ENCODE measurements around the gene HSD17B1.
A peak's percentile ranks its signal among the peaks of the same experiment; 100 is the strongest.

Gene HSD17B1

DNA sequence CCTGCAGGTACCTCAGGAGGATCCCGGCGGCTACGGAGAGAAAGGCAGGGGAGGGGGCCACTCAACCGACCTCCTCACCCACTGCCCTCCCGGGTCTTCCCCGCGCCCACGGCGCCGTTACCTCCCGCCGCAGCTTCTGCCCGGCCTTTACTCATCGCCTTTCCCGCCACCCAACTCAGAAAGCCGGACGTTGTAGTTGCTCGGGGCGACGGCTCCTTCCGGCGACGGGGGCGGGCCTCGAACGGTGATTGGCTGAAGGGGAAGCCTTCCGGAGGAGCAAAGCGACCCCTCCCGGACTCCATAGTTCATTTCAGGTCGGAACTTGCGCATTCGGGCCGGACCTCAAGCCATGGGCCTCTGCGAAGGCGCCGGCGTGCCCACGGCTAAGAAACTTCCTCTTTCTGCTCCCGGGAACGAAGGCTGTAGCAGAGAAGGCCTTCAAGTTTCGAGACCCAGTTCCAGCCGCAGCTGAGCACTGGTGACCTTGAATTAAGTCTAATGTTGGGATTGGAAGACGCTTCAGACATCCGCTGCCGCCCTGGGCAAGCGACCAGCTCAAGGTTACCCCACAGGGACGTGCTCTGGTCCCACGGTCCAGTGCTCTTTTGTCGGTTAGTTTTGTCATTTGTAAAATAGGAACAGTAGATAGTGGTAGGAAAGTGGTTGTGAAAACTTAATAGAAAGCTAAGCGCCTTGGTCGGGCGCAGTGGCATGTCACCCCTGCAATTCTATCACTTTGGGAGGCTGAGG, 25.0 kb downstream of the HSD17B1 start, which contains the start of gene PSMC3IP:
Gene PSMC3IP, minus strand, starts transcription at position 198 of the 750 bp plus-strand sequence. Its CDS starts 43 bp downstream, at position 155.
- Mint-ChIP-seq H3K27me3 (no peaks in the 10 kb centered on the region), H3K9me3 (no peaks in the 10 kb centered on the region), H3K27ac (peak within 1 kb of the TSS; percentile 99), H3K36me3 (peaks cover 56 to 67% of the 10 kb centered on the region in 2 donors), H3K4me1 (peaks cover 36 to 74% of the 10 kb centered on the region in 2 donors), H3K4me3 (peak within 1 kb of the TSS; percentile 90 to 97)
- ATAC-seq (replicated peaks) = peak; percentile 83 to 84
- DNase-seq = peak; percentile 94

DNA sequence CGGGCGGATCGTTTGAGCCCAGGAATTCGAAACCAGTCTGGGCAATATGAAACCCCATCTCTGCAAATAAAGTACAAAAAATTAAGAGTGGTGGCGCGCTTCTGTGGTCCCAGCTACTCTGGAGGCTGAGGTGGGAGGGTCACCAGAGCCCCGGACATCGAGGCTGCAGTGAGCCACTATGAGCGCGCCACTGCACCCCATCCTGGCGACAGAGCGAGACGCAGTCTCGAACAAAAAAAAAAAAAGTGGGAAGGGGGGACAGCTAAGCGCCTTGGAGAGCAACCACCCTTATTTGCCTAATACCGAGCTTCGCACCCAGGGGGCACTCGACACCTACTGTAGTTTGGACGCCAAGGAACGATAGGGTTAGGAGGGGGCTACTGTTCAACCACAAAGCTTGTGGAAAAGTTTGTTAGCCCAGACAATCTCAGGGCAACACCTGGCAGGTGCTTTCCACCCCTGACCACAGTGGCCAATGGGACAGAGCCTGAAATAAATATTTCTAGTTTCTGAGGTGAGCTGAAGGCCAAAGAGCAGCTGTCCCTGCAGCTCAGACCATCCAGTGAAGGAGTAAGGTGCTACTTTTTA, 25.7 kb downstream of the HSD17B1 start:
- H3K4me1 Mint-ChIP-seq = peaks cover 34 to 74% of the 10 kb centered on the region in 2 donors
- H3K36me3 Mint-ChIP-seq = peaks cover 56 to 67% of the 10 kb centered on the region in 2 donors
- ATAC-seq (replicated peaks) (peak; percentile 63 to 69), DNase-seq (peak; percentile 79)
- no peaks in the 10 kb centered on the region for H3K9me3 Mint-ChIP-seq
- H3K4me3 Mint-ChIP-seq = peak overlapping the region; percentile 90 to 97
- no peaks in the 10 kb centered on the region for H3K27me3 Mint-ChIP-seq
- H3K27ac Mint-ChIP-seq = peak overlapping the region; percentile 99

DNA sequence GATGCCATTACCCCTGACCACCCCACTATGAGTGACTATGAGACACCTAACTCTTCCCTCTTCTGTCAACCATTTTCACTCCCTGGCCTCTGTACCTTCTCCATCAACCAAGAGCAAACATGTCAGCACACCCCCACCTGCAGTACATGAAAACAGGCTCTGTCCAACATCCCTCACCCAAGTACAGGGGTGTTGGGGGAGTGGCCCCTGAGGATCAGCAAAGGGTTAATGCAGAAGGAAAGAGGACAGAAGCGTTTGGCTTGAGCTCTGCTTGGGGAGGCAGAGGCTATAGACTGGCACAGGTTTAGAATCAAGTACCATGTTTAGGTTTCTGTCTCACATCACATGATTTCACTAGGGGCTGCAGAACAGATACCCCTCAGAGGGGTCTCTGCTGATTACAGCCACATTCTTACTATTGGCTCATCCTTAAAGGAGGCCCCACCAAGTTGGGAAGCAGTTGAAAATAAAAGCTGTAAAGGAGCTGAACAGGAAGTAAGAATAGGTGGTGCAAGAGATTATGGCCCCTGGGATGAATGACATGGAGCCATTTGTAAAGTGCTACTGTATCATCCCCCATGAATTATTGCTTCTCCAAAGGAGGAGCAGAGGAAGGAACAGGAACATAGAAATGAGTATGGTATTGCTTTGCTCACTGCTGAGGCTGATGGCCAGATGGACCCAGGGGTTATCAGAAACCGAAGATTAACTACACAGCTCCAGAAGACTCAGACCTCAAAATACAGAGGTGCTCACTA, 27.2 kb downstream of the HSD17B1 start:
- Mint-ChIP-seq H3K4me3 (peak overlapping the region; percentile 44 to 65), H3K4me1 (peaks cover 29 to 60% of the 10 kb centered on the region in 2 donors), H3K27ac (peak overlapping the region; percentile 82), H3K9me3 (no peaks in the 10 kb centered on the region), H3K27me3 (no peaks in the 10 kb centered on the region), H3K36me3 (peaks cover 45 to 63% of the 10 kb centered on the region in 2 donors)
- DNase-seq (no peak), ATAC-seq (replicated peaks) (no peak)

DNA sequence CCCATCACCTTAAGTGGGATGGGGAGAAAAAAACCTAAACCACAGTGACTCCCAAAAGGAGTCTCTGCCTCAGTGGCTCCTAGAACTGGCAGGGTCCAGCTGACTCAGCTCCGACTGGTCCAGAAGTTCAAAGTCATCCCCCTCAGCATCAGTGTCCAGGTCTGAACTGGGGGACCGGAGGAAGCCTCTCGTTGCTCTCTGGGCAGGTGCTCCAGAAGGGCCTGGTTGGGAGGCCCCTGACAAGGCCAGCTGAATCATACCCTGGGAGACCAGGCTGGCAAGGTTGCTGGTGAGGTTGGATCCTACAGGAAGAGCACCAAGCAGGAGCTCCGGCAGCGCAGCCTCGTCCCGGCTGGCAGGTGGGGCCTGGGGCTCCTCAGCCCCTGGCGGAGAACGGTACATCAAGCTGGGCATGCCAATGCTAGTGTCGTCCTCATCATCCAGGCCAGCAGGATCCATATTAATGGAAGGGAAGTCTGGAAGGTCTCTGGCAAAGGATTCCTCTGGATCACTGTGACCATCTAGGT, 29.1 kb downstream of the HSD17B1 start:
- Mint-ChIP-seq H3K27ac (no peak overlapping the region), H3K27me3 (no peaks in the 10 kb centered on the region), H3K36me3 (peaks cover 39 to 60% of the 10 kb centered on the region in 2 donors), H3K4me1 (peaks cover 28 to 54% of the 10 kb centered on the region in 2 donors), H3K4me3 (no peak overlapping the region), H3K9me3 (no peaks in the 10 kb centered on the region)
- no peak for ATAC-seq (replicated peaks)
- no peak for DNase-seq

DNA sequence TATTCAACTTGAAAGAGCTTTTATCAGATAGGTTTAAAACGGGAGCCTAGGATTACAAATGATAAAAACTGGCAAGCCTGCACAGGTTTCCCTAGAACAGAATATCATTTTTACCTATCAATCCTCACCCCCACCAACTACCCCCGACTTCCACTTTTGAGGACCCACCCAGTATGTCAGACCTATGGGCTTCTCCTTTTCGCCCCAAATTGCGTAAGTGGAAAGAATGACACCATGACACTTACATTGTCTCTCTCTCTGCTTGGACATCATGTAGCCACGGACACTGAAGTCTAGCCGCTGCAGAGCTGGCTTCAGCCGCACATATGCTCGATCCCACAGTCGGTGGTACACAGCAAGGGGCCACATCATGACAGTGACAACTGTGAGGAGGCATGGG, 32.2 kb downstream of the HSD17B1 start:
- Mint-ChIP-seq H3K4me3 (no peak overlapping the region), H3K4me1 (peaks cover 20 to 32% of the 10 kb centered on the region in 2 donors), H3K27ac (no peak overlapping the region), H3K36me3 (peaks cover 43 to 69% of the 10 kb centered on the region in 2 donors), H3K27me3 (no peaks in the 10 kb centered on the region), H3K9me3 (no peaks in the 10 kb centered on the region)
- no peak for DNase-seq
- ATAC-seq (replicated peaks) = no peak

DNA sequence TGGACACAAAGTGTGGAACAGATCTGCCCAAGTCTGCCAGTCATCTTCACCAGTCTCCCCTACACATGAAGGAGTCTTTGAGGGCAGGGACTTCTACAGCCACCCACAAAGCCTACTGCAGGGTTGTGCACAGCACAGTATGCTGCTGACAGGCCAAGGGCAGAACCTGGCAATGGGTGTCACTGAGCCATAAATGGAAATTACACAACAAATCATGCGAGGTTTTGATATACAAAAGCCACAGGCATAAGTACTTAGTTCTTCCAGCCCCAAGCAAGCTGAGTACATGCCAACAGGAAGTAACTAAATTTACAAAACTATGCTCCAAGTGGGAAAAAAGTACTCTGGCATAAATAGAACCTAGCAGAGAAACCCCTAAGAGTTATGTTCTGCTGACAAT, 32.6 kb downstream of the HSD17B1 start:
- ATAC-seq (replicated peaks) = no peak
- Mint-ChIP-seq H3K27me3 (no peaks in the 10 kb centered on the region), H3K27ac (peak overlapping the region; percentile 59), H3K9me3 (no peaks in the 10 kb centered on the region), H3K4me1 (peaks cover 20 to 31% of the 10 kb centered on the region in 2 donors), H3K36me3 (peaks cover 46 to 73% of the 10 kb centered on the region in 2 donors), H3K4me3 (no peak overlapping the region)
- DNase-seq = no peak

DNA sequence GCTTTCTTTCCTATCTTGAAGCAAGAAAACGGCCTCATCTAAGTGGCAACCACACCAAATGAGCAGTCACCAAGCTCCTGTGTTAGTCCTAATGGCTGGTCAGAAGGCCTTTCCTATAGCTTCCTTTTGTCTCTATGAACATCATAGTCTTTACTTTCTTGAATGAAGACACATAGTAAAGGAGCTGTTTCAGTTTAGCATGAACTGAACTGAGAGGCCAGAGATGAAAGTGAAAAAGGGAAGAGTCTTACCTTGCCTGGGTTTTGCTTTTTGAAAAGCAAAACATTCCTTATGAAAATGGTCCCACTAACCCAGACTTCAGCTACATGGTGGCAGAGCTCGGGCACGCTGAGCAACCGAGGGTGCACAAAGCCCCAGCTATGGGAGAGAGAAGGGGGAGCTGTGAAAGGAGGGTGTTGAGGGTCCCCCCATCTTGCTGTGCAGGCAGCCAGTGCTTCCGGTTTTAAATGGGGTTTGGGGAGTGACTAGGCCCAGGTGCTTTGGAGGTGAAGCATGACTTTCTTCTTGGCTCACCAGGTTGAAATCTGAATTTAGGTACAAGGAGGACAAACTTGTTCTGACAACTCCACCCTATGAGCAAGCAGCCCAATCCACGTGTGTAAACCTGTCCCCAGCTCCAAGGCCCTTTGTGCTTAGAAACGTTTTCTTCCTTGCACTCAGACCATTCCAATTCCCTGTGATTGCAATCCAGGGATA, 33.9 kb downstream of the HSD17B1 start:
- ATAC-seq (replicated peaks) (peak; percentile 69 to 77), DNase-seq (no peak)
- H3K4me1 Mint-ChIP-seq = peaks cover 20 to 21% of the 10 kb centered on the region in 2 donors
- H3K27ac Mint-ChIP-seq = peak overlapping the region; percentile 96
- no peaks in the 10 kb centered on the region for H3K9me3 Mint-ChIP-seq
- peaks cover 40 to 72% of the 10 kb centered on the region in 2 donors for H3K36me3 Mint-ChIP-seq
- peak overlapping the region in 1 of 2 donors; percentile 63 for H3K4me3 Mint-ChIP-seq
- H3K27me3 Mint-ChIP-seq = no peaks in the 10 kb centered on the region

DNA sequence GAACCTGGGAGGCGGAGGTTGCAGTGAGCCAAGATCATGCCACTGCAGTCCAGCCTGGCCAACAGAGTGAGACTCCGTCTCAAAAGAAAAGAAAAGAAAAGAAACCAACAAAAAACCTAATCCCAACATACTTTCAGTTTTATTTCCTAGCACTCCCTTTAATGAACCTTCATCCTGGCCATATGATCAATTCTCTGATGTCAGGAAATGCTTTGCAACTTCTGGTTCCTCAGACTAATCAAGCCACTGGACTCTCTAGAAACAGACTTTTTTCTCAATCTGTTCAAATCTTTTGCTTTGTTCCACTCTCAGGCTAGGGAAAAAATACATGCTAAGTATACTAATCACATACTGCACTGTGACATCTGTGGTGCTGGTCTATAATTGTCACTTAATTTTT, 38.2 kb downstream of the HSD17B1 start:
- Mint-ChIP-seq H3K4me1 (peaks cover 19 to 23% of the 10 kb centered on the region in 2 donors), H3K27ac (no peak overlapping the region), H3K27me3 (no peaks in the 10 kb centered on the region), H3K4me3 (no peak overlapping the region), H3K9me3 (no peaks in the 10 kb centered on the region), H3K36me3 (peaks cover 29 to 46% of the 10 kb centered on the region in 2 donors)
- no peak for DNase-seq
- ATAC-seq (replicated peaks) = no peak

DNA sequence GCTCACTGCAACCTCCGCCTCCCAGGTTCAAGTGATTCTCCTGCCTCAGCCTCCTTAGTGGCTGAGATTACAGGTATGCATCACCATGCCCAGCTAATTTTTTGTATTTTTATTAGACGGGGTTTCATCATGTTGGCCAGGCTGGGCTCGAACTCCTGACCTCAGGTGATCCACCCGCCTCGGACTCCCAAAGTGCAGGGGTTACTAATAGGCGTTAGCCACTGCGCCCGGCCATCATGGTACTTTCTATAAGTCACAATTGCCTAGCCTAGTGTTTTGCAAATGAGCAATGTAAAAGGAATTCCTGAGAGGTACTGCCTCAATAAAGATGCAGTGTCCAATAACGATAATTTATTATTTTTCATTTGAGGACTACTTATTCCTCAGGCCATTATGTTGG, 38.7 kb downstream of the HSD17B1 start:
- H3K4me3 Mint-ChIP-seq = no peak overlapping the region
- H3K27me3 Mint-ChIP-seq = no peaks in the 10 kb centered on the region
- ATAC-seq (replicated peaks) (no peak), DNase-seq (no peak)
- peaks cover 15 to 18% of the 10 kb centered on the region in 2 donors for H3K4me1 Mint-ChIP-seq
- H3K9me3 Mint-ChIP-seq = no peaks in the 10 kb centered on the region
- H3K36me3 Mint-ChIP-seq = peaks cover 31 to 44% of the 10 kb centered on the region in 2 donors
- H3K27ac Mint-ChIP-seq = no peak overlapping the region

DNA sequence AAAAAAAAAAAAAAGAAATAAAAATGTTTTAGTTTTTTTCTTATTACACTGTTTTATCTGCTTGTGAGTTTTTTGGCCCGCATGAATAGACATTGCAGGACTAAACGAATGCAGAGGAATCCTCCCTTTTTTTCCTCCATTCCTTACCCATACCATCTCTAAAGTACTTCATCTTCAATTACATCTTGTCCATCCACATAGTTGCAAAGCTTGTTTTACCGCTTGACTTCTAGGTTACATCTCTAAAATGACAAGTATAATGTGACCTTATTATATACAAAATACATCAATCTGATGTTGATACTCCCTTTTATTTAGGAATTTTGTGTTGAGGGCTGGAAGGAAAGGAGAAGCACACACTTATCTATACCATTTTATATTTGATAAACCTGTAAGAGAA, 43.7 kb downstream of the HSD17B1 start:
- no peak for ATAC-seq (replicated peaks)
- H3K4me1 Mint-ChIP-seq = peaks cover 8 to 18% of the 10 kb centered on the region in 2 donors
- H3K36me3 Mint-ChIP-seq = peaks cover 9 to 15% of the 10 kb centered on the region in 2 donors
- H3K27ac Mint-ChIP-seq = no peak overlapping the region
- no peaks in the 10 kb centered on the region for H3K9me3 Mint-ChIP-seq
- DNase-seq = no peak
- H3K27me3 Mint-ChIP-seq = no peaks in the 10 kb centered on the region
- no peak overlapping the region for H3K4me3 Mint-ChIP-seq

DNA sequence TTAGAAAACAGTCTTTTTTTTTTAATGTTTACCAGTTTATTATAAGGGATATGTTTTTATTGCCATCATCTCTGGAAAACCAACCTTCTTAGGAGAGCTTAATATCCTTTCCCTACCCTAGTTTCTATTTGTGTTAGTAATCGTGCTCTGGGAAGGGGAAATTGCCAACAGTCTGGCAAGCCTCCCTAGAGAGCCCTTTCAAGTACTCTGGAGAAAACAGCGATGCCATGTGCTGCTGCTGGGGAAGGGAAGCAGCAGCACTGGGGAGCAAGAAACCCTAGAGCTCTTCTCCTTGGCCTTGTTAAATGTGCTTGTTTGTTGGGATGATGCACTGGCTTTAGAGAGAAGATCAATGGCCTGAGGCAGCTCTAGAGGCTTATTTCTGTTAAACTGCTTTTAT, 46.2 kb downstream of the HSD17B1 start:
- peaks cover 17 to 29% of the 10 kb centered on the region in 2 donors for H3K4me1 Mint-ChIP-seq
- H3K27ac Mint-ChIP-seq = no peak overlapping the region
- DNase-seq (no peak), ATAC-seq (replicated peaks) (no peak)
- H3K9me3 Mint-ChIP-seq = no peaks in the 10 kb centered on the region
- H3K4me3 Mint-ChIP-seq = no peak overlapping the region
- H3K27me3 Mint-ChIP-seq = no peaks in the 10 kb centered on the region
- peaks cover 11 to 19% of the 10 kb centered on the region in 2 donors for H3K36me3 Mint-ChIP-seq

DNA sequence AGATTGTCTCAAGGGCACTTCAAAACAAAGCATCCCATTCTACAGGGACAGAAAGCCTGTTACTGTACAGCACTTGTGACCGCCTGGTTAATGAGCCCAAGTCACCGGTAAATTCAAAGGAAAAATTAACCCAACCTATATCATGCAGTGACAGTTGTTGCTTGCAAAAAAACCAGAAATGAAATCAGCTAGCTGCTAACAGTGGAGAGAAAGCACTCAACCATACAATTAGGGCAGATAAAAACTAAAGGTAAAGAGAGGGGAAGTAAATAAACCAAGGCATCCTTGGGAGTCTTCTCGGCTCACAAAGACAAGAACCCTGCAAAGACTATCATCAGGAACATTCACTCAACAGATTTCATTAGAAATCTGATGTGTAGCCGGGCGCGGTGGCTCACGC, 50.6 kb downstream of the HSD17B1 start:
- Mint-ChIP-seq H3K27me3 (no peaks in the 10 kb centered on the region), H3K36me3 (peaks cover 13 to 26% of the 10 kb centered on the region in 2 donors)

More for the DNA sequence above, 50.6 kb downstream of the HSD17B1 start:
- ATAC-seq (replicated peaks) (peak; percentile 91 to 92), DNase-seq (no peak)
- Mint-ChIP-seq H3K4me3 (peak overlapping the region; percentile 21 to 34), H3K9me3 (no peaks in the 10 kb centered on the region), H3K27ac (peak overlapping the region; percentile 63), H3K4me1 (peaks cover 34 to 70% of the 10 kb centered on the region in 2 donors)

Data from stimulated activated naive B cell treated with anti-CD40 and anti-IgM and Interleukin-4, amounts not matched to agents 10 μg/mL and 1 μg/mL and 100 μg/mL, for 72 hours (primary cell).